Mucosa of descending colon (tissue), 3 donors: Measurements from ENCODE around the gene TTYH2. TPM values are rescaled to one million over a fixed set of nuclear protein-coding genes. Genes with fewer than 3 reads are reported as not detected.

Experiments used
- ATAC-seq: fragments of 200-7000 bp; cut with Tn5 transposase; one replicate; pipeline ENCODE4 v1.9.1; 2020; ENCODE audit warnings: mild to moderate bottlenecking, moderate library complexity
- DNase-seq, 3 donors: peaks; one replicate each; pipeline ENCODE4 v3.0.0-alpha.2; 2020
- H3K36me3 ChIP-seq: fragments of 200-600 bp; one replicate; pipeline ENCODE4 v1.8.0; 2021; ENCODE audit warnings: low read depth, mild to moderate bottlenecking
- H3K4me1 ChIP-seq: fragments of 200-600 bp; one replicate; pipeline ENCODE4 v1.8.0; 2021; ENCODE audit warnings: low read depth, mild to moderate bottlenecking
- H3K4me3 ChIP-seq: fragments of 200-600 bp; one replicate; pipeline ENCODE4 v1.8.0; 2021; ENCODE audit warnings: mild to moderate bottlenecking
- H3K9me3 ChIP-seq: fragments of 200-600 bp; one replicate; pipeline ENCODE4 v1.8.0; 2021; ENCODE audit warnings: mild to moderate bottlenecking
- CTCF ChIP-seq: fragments of 200-600 bp; IDR thresholded peaks from one replicate; pipeline ENCODE4 v1.8.0; 2022; ENCODE audit warnings: antibody characterized with exemption, mild to moderate bottlenecking
- intact Hi-C, 2 donors: fragments of 100-400 bp; cut with DNase I in 1 of 2; cut with micrococcal nuclease in 1 of 2; formaldehyde crosslinking; loops; one replicate each; pipeline versions ENCODE4 v1.11.0 to v1.11.1; 2022; cut with DNase I, micrococcal nuclease
- total RNA-seq, 3 donors: library from RNA; stranded (reverse); fragmentation: NEBNext Ultra II Directional in 2 of 3; extraction: Animal tissue kit (Norgen Biotek cat#: 25700) in 2 of 3; gene quantifications; one replicate each; pipeline versions ENCODE4 v1.2.1 to v1.2.4, GENCODE V29; 2021 to 2023
- donor health status: DM: no; HTN: no; CAD: no; lungs with moderate emphysema.
- donor health status: DM: no; HTN: no; CAD: no.
- donor health status: DM: no; HTN: yes; CAD: no.

Gene TTYH2
- total RNA-seq, 3 donors from 2014 or later = 2.5 to 9.1 (median 3.1) TPM

- TF ChIP-seq CTCF = no peak
- Histone ChIP-seq H3K4me1 (peaks cover 35% of the 10 kb centered on the region), H3K4me3 (no peak overlapping the region), H3K36me3 (no peaks in the 10 kb centered on the region), H3K9me3 (no peaks in the 10 kb centered on the region)
- no peak for ATAC-seq
- DNase-seq = no peak
- intact Hi-C loops = no loop called here
These were observed 7.0 kb upstream of the TTYH2 start for GRCh38 chr17:74206332-74206818.

- TF ChIP-seq CTCF = peak; percentile 78
- Histone ChIP-seq H3K4me1 (peaks cover 39% of the 10 kb centered on the region), H3K36me3 (no peaks in the 10 kb centered on the region), H3K9me3 (no peaks in the 10 kb centered on the region), H3K4me3 (no peak overlapping the region)
- ATAC-seq (peak; percentile 53), DNase-seq (peak in 2 of 3 donors; percentile 78 to 80)
- intact Hi-C loops = no loop called here
These were observed 2.9 kb upstream of the TTYH2 start for GRCh38 chr17:74210191-74211140.

GRCh38 chr17:74211141-74211911, 2.0 kb upstream of the TTYH2 start:
- TF ChIP-seq CTCF = no peak
- H3K4me1 ChIP-seq = peaks cover 32% of the 10 kb centered on the region
- no peak overlapping the region for H3K4me3 ChIP-seq
- ATAC-seq = no peak
- no peaks in the 10 kb centered on the region for H3K9me3 ChIP-seq
- DNase-seq = no peak
- intact Hi-C loops = no loop called here
- no peaks in the 10 kb centered on the region for H3K36me3 ChIP-seq

GRCh38 chr17:74211912-74212208, 1.5 kb upstream of the TTYH2 start:
- H3K4me3 ChIP-seq = no peak overlapping the region
- DNase-seq = no peak
- peaks cover 30% of the 10 kb centered on the region for H3K4me1 ChIP-seq
- no peak for TF ChIP-seq CTCF
- intact Hi-C loops = no loop called here
- H3K9me3 ChIP-seq = no peaks in the 10 kb centered on the region
- ATAC-seq = no peak
- H3K36me3 ChIP-seq = no peaks in the 10 kb centered on the region

GRCh38 chr17:74212209-74212912, 1.0 kb upstream of the TTYH2 start:
- Histone ChIP-seq H3K9me3 (no peaks in the 10 kb centered on the region), H3K4me3 (no peak overlapping the region), H3K36me3 (no peaks in the 10 kb centered on the region), H3K4me1 (peaks cover 27% of the 10 kb centered on the region)
- DNase-seq (peak in 1 of 3 donors; percentile 57), ATAC-seq (peak; percentile 8)
- intact Hi-C loops = no loop called here
- TF ChIP-seq CTCF = no peak
